ENCODE results near the gene MRPL36. TPM values are rescaled to one million over a fixed set of nuclear protein-coding genes. Genes with fewer than 3 reads are reported as not detected.

The MRPL36 gene
- total RNA-seq, 1 donor from 2014 or later, result 29.4 TPM

DNA sequence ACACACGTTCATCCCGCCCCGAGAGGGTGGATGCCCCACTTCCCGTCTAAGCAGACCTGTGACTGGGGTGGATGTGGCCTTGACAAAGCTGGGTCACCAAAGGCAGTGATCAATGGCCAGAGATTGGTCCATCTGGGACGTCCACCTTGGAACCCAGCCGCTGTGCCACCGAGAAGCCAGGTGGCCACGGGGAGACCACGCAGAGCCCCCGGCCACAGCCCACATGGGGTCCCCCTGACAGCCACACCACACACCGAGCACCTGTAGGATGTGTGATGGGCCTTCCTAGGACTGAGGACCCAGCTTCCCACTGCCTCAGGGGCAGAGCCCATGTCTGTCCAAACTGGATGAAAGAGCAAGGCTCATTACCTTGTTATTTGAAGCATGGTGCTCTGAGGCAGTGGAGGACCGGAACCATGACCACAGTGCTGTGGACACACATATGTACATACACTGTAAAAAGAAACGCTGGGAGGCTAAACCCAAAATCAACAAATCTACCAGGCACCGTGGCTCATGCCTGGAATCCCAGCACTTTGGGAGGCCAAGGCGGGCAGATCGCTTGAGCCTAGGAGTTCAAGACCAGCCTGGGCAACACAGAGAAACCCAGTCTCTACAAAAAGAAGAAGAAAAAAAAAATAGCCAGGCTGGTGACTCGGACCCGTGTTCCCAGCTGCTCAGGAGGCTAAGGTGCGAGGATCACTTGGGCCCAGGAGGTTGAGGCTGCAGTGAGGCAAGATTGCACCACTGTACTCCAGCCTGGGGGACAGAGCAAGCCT lies 50.1 kb downstream of the MRPL36 start:
- TF ChIP-seq, protein P1, sequence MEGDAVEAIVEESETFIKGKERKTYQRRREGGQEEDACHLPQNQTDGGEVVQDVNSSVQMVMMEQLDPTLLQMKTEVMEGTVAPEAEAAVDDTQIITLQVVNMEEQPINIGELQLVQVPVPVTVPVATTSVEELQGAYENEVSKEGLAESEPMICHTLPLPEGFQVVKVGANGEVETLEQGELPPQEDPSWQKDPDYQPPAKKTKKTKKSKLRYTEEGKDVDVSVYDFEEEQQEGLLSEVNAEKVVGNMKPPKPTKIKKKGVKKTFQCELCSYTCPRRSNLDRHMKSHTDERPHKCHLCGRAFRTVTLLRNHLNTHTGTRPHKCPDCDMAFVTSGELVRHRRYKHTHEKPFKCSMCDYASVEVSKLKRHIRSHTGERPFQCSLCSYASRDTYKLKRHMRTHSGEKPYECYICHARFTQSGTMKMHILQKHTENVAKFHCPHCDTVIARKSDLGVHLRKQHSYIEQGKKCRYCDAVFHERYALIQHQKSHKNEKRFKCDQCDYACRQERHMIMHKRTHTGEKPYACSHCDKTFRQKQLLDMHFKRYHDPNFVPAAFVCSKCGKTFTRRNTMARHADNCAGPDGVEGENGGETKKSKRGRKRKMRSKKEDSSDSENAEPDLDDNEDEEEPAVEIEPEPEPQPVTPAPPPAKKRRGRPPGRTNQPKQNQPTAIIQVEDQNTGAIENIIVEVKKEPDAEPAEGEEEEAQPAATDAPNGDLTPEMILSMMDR (IDR thresholded peaks at IDR 0.05), result no peak
- intact Hi-C loops (cut with DNase I), result no loop called here
- no peaks in the 10 kb centered on the region for H3K36me3 ChIP-seq
- H3K27me3 ChIP-seq, result no peaks in the 10 kb centered on the region
- no peak overlapping the region for H3K4me3 ChIP-seq
- no peaks in the 10 kb centered on the region for H3K4me1 ChIP-seq
- no peak for ATAC-seq
- H3K9me3 ChIP-seq, result no peaks in the 10 kb centered on the region
- DNase-seq, result peak; percentile 46
- no peak overlapping the region for H3K27ac ChIP-seq

DNA sequence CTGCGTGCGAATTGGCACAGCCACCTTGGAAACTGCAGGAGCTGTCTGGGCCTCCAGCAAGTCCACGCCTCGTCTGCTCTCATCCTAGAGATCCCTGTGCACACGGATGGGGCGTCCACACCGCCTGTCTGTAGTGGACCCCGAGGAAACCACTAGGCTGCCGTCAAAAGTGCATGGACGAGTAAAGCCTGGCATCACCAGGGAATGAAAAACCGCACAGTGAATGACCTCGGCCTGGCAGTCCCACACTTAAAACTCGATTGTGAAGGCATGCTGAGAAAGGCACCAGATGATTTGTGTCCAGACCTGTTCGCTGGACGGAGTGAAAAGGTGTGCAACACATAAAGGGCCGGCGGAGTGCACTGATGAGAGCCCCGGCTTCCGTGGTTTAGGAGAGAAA lies 50.8 kb downstream of the MRPL36 start:
- DNase-seq, result peak; percentile 21
- H3K27me3 ChIP-seq, result no peaks in the 10 kb centered on the region
- TF ChIP-seq, protein P1 (IDR thresholded peaks at IDR 0.05), result no peak

More for the DNA sequence above, 50.8 kb downstream of the MRPL36 start:
- no peaks in the 10 kb centered on the region for H3K4me1 ChIP-seq
- intact Hi-C loops (cut with DNase I), result no loop called here
- no peak overlapping the region for H3K27ac ChIP-seq
- no peak overlapping the region for H3K4me3 ChIP-seq
- H3K9me3 ChIP-seq, result no peaks in the 10 kb centered on the region
- H3K36me3 ChIP-seq, result no peaks in the 10 kb centered on the region
- no peak for ATAC-seq

Other genes with a start within 250 kb of the MRPL36 start
- 23.5 TPM for gene NDUFS6, start 1.6 kb upstream of the MRPL36 start, total RNA-seq
- gene IRX4, start 83.1 kb upstream of the MRPL36 start, total RNA-seq, result not detected